ENCODE results near the gene APOC1.

DNA sequence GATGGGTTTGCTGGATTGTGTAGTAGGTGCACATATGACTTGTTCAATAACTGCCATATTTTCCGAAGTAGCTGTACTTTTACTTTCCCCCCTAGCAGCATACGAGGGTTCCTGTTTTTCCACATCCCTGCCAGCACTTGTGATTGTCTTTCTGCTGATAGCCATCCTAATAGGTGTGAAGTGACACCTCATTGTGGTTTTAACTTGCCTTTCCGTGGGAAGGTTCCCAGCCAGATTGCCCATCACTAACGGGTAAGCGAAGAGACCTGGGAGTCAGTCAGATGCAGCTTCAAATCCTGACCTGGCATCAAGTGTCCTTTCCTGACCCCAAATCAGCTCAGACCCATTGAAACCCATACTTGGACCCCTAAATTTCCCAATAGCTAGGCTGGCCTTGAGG is 45.3 kb downstream of the APOC1 start:
- TF ChIP-seq ZNF274 (IDR thresholded peaks at IDR 0.05; ENCODE audit: low read depth, low read length) (no peak), YY1 (IDR thresholded peaks at IDR 0.05; ENCODE audit: insufficient read depth, insufficient read length) (no peak)
